Liver (tissue), 9 donors: ENCODE data around the gene UNC13A. TPM values are rescaled to one million over a fixed set of nuclear protein-coding genes. Genes with fewer than 3 reads are reported as not detected.

ENCODE experiments used
- DNase-seq: peaks from one replicate; pipeline ENCODE4 v3.0.0-alpha.2; 2017; ENCODE audit warnings: low spot score
- H3K27ac ChIP-seq, 2 donors: one replicate each; pipeline ENCODE4 v1.7.0; 2013; ENCODE audit warnings: inconsistent platforms in 2 of 2, low read length in 2 of 2, control low read depth in 1 of 2, low read depth in 1 of 2, mild to moderate bottlenecking in 1 of 2
- H3K27me3 ChIP-seq, 4 donors: one replicate each; pipeline versions ENCODE4 v1.6.1 to v1.7.0; 2013; ENCODE audit warnings: low read length in 3 of 4, inconsistent platforms in 1 of 4, mild to moderate bottlenecking in 1 of 4, moderate library complexity in 1 of 4; ENCODE audit not compliant: control insufficient read depth in 4 of 4, insufficient read depth in 4 of 4
- H3K36me3 ChIP-seq, 4 donors: one replicate each; pipeline versions ENCODE4 v1.6.1 to v1.7.0; 2013; ENCODE audit warnings: low read length in 3 of 4, mild to moderate bottlenecking in 3 of 4, low read depth in 1 of 4, moderate library complexity in 1 of 4; ENCODE audit not compliant: control insufficient read depth in 4 of 4, insufficient read depth in 3 of 4
- H3K4me1 ChIP-seq, 4 donors: one replicate each; pipeline versions ENCODE4 v1.6.1 to v1.7.0; 2013; ENCODE audit warnings: low read length in 3 of 4, mild to moderate bottlenecking in 3 of 4, moderate library complexity in 1 of 4; ENCODE audit not compliant: control insufficient read depth in 4 of 4, insufficient read depth in 4 of 4
- H3K4me3 ChIP-seq, 3 donors: one replicate each; pipeline versions ENCODE4 v1.6.1 to v1.7.0; 2013; ENCODE audit warnings: low read length in 3 of 3, control low read depth in 1 of 3, low read depth in 1 of 3, mild to moderate bottlenecking in 1 of 3
- H3K9ac ChIP-seq, 2 donors: one replicate each; pipeline ENCODE4 v1.7.0; 2013; ENCODE audit warnings: low read length in 2 of 2, mild to moderate bottlenecking in 2 of 2, moderate library complexity in 2 of 2, control low read depth in 1 of 2, low read depth in 1 of 2
- H3K9me3 ChIP-seq, 4 donors: one replicate each; pipeline versions ENCODE4 v1.6.1 to v1.7.0; 2013; ENCODE audit warnings: low read length in 3 of 4; ENCODE audit not compliant: control insufficient read depth in 4 of 4
- ATF3 ChIP-seq: IDR thresholded peaks from 2 replicates; pipeline ENCODE4 v1.6.1; 2016; ENCODE audit warnings: antibody characterized with exemption
- CTCF ChIP-seq: fragments of 150-350 bp; IDR thresholded peaks from 2 replicates; pipeline ENCODE4 v1.5.1; 2017; ENCODE audit warnings: improper control_type of control experiment, low read depth, low read length; ENCODE audit not compliant: missing input control
- EGR1 ChIP-seq, 2 donors: IDR thresholded peaks; 2 replicates each; pipeline ENCODE4 v1.6.1; 2016 to 2018; ENCODE audit warnings: antibody characterized with exemption in 2 of 2, low read depth in 2 of 2
- FOXA1 ChIP-seq: IDR thresholded peaks from 2 replicates; pipeline ENCODE4 v1.6.1; 2016; ENCODE audit warnings: antibody characterized with exemption
- FOXA2 ChIP-seq: IDR thresholded peaks from 2 replicates; pipeline ENCODE4 v1.6.1; 2016; ENCODE audit warnings: antibody characterized with exemption
- GABPA ChIP-seq, 2 donors: IDR thresholded peaks in 1 of 2; conservative IDR thresholded peaks in 1 of 2; 2 replicates each; pipeline ENCODE4 v1.6.1; 2016; ENCODE audit warnings: antibody characterized with exemption in 2 of 2, mild to moderate bottlenecking in 1 of 2, moderate library complexity in 1 of 2
- HNF4A ChIP-seq, 2 donors: conservative IDR thresholded peaks; 2 replicates each; pipeline ENCODE4 v1.6.1; 2016; ENCODE audit warnings: antibody characterized with exemption in 2 of 2, mild to moderate bottlenecking in 2 of 2
- HNF4G ChIP-seq: IDR thresholded peaks from 2 replicates; pipeline ENCODE4 v1.6.1; 2016; ENCODE audit warnings: antibody characterized with exemption
- JUND ChIP-seq, 2 donors: IDR thresholded peaks; 2 replicates each; pipeline ENCODE4 v1.6.1; 2016; ENCODE audit warnings: antibody characterized with exemption in 2 of 2
- MAX ChIP-seq: IDR thresholded peaks from 2 replicates; pipeline ENCODE4 v1.6.1; 2016; ENCODE audit warnings: antibody characterized with exemption
- NR2F2 ChIP-seq: IDR thresholded peaks from 2 replicates; pipeline ENCODE4 v1.6.1; 2016; ENCODE audit warnings: antibody characterized with exemption
- RAD21 ChIP-seq, 2 donors: IDR thresholded peaks; 2 replicates each; pipeline ENCODE4 v1.6.1; 2016; ENCODE audit warnings: antibody characterized with exemption in 2 of 2, mild to moderate bottlenecking in 2 of 2
- REST ChIP-seq: IDR thresholded peaks from 2 replicates; pipeline ENCODE4 v1.6.1; 2016; ENCODE audit warnings: antibody characterized with exemption, mild to moderate bottlenecking
- SP1 ChIP-seq: IDR thresholded peaks from 2 replicates; pipeline ENCODE4 v1.6.1; 2018; ENCODE audit warnings: antibody characterized with exemption, mild to moderate bottlenecking
- YY1 ChIP-seq: IDR thresholded peaks from 2 replicates; pipeline ENCODE4 v1.6.1; 2016; ENCODE audit warnings: antibody characterized with exemption, mild to moderate bottlenecking
- ZBTB33 ChIP-seq: IDR thresholded peaks from 2 replicates; pipeline ENCODE4 v1.6.1; 2016; ENCODE audit warnings: antibody characterized with exemption
- WGBS: extraction: QIAGEN DNeasy Blood & Tissue Kit; methylation state at CpG from one replicate; pipeline ENCODE4 v1.1.7; 2013; 5-methylcytosine and 5-hydroxymethylcytosine counted together
- polyA plus RNA-seq, 2 donors: library from polyadenylated mRNA; stranded (reverse) in 1 of 2; unstranded in 1 of 2; fragments of 200-250 nt in 1 of 2; fragments of >200 nt in 1 of 2; fragmentation: Nextera tagmentation in 1 of 2; extraction: Ambion mirVana in 1 of 2; gene quantifications; one replicate each; pipeline versions ENCODE4 v1.2.1 to v1.2.3, GENCODE V29; 2013 to 2015
- total RNA-seq, 2 donors: library from RNA; depleted of rRNA; stranded (reverse); fragments of >200 nt; gene quantifications; one replicate each; pipeline ENCODE4 v1.2.3, GENCODE V29; 2014
- donor health status: healthy.
- donor health status: healthy.
- donor health status: healthy.
- donor health status: healthy.
- donor health status: healthy.

Gene UNC13A
- total and polyA plus RNA-seq, 4 donors = under 0.01 to 0.01 TPM; not detected in 2

GRCh38 chr19:17685451-17686022 lies 2.6 kb downstream of the UNC13A start:
- WGBS = 55% methylated on average over 15 of the region's 15 CpGs
- no peak for TF ChIP-seq GABPA (IDR thresholded peaks at IDR 0.05 in 1 of 2, conservative IDR thresholded peaks at IDR 0.05 in 1 of 2)
- no peak for TF ChIP-seq FOXA1
- no peak for TF ChIP-seq EGR1 (IDR thresholded peaks at IDR 0.05; ENCODE audit: low read depth in 2 of 2)
- TF ChIP-seq RAD21 (IDR thresholded peaks at IDR 0.05) = no peak
- TF ChIP-seq FOXA2 = no peak
- TF ChIP-seq NR2F2 = no peak
- no peak for TF ChIP-seq HNF4A (conservative IDR thresholded peaks at IDR 0.05)
- TF ChIP-seq HNF4G = no peak
- no peak for TF ChIP-seq REST
- no peak for TF ChIP-seq MAX
- TF ChIP-seq YY1 = no peak
- no peak for TF ChIP-seq ATF3
- no peak for TF ChIP-seq CTCF
- TF ChIP-seq ZBTB33 = no peak
- no peak for TF ChIP-seq JUND (IDR thresholded peaks at IDR 0.05)
- no peak overlapping the region for H3K9ac ChIP-seq

GRCh38 chr19:17684256-17684655 lies 3.9 kb downstream of the UNC13A start:
- H3K4me3 ChIP-seq = no peak overlapping the region
- H3K27me3 ChIP-seq = peaks cover 0 to 16% (median 5%) of the 10 kb centered on the region in 4 donors
- H3K27ac ChIP-seq = no peak overlapping the region
- no peaks in the 10 kb centered on the region for H3K9me3 ChIP-seq
- H3K4me1 ChIP-seq = peaks cover 0 to 8% (median 3%) of the 10 kb centered on the region in 4 donors
- no peak for DNase-seq
- WGBS = 52% methylated on average over 4 of the region's 4 CpGs
- TF ChIP-seq MAX = no peak
- no peak for TF ChIP-seq SP1
- no peak for TF ChIP-seq REST
- TF ChIP-seq YY1 = no peak
- no peak for TF ChIP-seq CTCF
- no peaks in the 10 kb centered on the region for H3K36me3 ChIP-seq
- no peak overlapping the region for H3K9ac ChIP-seq

More at GRCh38 chr19:17685451-17686022, 2.6 kb downstream of the UNC13A start:
- Histone ChIP-seq H3K36me3 (no peaks in the 10 kb centered on the region), H3K9me3 (no peaks in the 10 kb centered on the region), H3K4me3 (no peak overlapping the region), H3K4me1 (peaks cover 0 to 8% (median 1%) of the 10 kb centered on the region in 4 donors), H3K27ac (no peak overlapping the region), H3K27me3 (peaks cover 0 to 16% (median 5%) of the 10 kb centered on the region in 4 donors)
- DNase-seq = no peak
